HG03442 (cell line): ENCODE measurements around the gene RERE.

ENCODE experiments used
- ATAC-seq: cut with Tn5 transposase; IDR thresholded peaks from one replicate; pipeline ENCODE4 v1.9.1; 2021; ENCODE audit warnings: mild to moderate bottlenecking, moderate library complexity; ENCODE audit not compliant: unreplicated experiment

RERE gene

GRCh38 chr1:8359617-8360481 is 457.6 kb downstream of the RERE start:
- ATAC-seq, result no peak

DNA sequence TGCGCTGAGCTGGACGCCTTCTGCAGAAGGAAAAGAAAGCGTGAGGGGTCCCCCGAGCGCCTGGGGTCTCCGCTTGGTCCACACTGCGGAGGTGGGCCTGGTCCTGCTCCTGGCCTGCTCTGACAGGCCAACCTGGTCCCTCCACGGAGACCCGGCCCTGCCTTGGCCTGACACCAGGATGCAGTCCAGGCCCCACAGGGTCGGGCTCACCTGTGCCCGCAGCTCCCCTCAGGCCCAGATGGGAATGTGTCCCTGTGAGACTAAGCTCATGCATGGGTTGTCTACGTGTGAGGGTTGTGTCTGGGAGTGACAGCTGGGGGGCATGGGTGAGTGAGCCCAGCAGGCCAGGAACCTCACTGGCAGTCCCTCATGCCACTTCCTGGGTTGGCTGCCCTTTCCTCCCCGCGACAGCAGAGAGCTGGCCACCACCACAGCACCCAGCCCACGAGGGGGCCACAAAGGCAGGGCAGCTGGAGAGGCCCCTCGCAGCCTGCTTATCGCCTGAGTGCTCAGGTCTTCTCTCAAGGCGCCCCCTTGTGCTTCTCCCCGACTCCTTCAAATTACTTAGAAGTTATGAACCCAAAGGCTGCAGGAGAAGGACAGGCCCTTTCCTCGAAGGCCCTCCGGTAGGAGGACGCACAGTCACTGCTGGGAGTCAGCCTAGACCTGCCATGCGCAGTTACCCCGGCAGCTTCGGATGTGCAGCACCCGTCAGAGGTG is 458.4 kb downstream of the RERE start:
- no peak for ATAC-seq

DNA sequence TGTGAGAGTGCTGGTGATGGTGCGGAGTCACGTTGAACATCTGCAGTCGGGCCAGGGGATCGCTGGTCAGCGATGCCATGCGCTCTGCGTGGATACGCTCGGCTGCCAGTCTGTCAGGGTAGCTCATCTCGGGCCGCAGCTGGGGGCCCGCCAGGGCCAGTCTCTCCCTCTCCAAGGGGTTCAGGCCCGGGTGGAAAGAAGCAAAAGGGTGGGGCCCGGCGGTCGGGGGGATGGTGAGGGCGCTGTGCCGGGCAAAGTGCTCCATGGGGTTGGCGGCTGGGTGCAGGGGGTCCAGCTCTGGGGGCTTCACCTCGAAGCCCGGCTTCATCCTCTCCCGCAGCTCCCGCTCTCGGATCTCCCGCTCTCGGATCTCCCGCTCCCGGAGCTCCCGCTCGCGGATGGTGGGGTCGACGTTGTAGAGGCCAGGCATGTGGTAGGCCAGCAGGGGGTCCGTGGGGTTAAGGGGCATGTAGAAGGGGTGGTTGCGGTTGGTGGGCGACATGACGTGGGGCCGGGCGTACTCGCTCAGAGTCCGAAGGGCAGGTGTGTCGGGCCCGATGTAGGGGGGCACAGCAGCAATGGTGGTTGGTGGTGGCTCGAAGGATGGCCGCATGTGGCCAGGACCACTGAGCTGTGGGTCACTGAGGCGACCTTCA is 459.1 kb downstream of the RERE start:
- no peak for ATAC-seq

- ATAC-seq, result no peak
Observed at GRCh38 chr1:8357329-8358101, 459.9 kb downstream of the RERE start.

DNA sequence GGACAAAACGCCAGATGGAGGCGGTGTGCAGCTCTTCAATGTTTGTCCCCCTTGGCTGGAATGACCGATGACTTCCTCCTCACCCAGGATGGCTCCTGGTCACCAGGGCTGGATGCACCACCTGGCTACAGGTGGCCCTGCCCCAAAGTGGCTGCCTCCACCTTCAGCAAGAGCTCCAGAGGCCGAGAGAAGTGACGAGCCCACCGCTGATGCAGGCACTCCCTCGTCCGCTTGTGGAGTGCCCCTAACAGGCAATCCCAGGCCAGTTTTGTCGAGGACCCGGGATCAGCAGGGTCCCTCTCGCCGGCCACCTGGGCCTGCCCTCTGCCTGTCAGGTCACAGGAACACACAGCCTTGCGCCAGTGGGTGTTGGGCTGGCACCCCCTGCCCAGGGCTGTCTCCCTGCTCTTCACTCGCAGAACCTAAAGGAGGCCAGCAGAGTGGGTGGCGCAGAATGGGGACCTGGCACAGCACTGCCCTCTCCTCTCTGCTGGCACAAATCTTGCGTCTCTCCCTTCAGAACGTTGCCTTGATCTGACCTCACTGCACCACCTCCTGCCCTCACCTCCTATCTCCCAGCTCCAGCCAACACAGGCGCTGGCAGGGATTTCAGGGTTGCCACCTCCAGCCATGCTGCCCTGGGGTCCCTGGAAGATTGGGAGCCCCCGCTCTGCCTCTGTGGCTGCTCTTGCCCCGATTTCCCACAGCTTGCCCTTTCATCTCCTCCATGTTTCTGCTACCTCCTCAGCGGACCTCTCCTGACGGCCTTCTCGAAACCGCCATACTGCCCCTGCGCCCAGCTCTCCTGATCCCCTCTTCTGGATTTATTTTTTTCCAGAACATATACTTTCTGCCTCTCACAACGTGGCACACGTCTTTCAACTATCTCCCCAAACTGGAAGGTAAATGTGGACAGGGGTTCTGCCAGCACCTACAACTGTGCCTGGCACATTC is 460.9 kb downstream of the RERE start:
- ATAC-seq, result no peak

DNA sequence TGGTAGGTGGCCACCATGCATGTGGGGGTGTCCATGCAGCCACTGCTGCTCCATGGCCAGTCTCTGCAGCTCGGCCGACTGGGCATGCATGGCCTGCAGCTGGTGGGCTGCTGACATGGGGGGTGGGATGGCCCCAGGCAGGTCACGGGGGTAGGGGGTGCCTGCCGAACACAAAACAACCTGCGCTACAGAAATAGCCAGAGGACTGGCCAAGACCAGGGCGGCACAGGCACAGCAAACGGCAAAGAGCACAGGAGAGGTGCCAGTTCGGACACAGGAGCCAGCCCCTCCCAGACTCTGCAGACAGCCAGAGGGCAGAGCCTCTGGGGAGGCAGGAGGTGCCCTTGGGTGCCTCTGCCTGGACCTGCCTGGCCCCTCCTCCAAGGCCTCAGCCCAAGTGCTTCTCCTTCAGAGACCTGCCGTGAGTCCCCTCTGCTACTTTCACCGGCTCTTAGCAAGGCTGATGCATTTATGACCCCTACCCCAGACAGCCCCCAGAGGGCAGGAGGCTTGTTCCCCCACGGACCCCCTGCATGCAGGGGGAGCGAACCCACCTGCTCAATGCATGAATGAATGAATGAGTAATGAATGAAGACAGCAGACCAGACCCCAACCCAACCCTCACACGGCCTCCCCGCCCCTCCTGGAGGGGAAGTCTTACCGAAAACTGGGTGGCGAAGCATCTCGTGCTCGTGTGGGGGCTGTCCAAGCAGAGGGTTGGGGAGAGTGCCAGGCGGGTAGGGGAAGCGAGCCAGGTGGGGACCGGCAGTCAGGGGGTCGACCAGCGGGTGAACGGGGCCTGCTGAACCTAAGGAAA is 461.8 kb downstream of the RERE start:
- ATAC-seq, result no peak

DNA sequence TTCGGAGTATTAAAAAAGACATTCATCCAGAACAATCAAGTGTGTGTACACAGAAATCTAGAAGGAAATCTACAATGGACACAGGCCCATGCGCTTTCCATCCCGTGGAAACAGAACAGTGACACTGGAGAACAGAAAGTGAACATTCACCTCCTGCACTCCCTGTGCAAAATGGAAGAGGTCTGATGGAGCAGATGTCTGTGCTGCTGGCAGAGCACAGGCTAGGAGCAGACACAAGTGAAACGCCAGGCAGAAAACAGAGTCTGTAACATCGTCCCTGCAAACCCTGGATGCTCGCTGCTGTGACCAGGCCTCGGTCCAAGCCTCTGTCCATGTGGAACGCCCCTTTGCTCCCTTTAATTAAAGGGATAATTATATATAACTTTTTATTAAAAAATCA is 463.4 kb downstream of the RERE start:
- no peak for ATAC-seq

DNA sequence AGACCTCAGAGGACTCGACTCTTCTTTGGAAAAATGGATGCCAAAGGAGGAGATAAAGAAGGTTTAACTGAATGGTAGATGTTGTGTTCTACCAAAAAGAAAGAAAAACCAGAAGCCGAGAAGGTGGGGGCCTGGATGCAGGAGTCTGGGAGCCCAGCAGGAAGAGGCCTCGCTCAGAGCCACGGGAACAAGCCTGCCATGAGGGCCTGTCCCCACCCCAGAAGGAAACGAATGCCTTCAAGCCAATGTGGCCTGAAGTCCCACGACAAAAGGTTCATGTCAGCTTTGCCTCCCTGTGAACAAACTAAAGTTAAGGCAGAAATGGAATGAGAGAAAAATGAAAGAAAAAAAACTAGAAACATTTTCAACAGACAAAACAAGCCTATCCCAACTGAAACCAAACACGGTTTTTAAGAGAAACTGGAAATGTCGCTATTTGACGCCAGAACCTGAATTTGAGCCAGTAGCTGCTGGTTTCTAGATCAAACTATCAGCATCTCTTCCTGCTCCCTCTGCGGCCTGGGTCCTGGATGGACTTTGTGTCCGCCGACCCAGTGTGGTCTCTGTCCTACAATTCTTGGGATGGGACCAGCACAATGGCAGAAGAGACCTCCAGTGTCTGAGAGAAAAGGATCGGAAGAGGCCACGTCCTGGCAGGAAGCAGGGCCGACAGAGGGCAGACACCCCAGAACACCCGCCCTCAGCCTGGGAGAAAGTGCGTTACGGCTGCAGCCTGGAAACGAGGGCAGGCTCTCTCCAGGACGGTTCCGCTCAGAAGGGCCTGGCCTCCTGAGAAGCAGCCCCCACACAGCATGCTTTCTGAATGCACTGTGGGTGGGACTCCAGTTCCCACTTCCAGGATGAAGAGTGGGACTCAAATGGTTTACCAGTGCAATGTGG is 464.3 kb downstream of the RERE start:
- ATAC-seq, result no peak

- no peak for ATAC-seq
Observed at GRCh38 chr1:8352471-8352845, 465.0 kb downstream of the RERE start.

DNA sequence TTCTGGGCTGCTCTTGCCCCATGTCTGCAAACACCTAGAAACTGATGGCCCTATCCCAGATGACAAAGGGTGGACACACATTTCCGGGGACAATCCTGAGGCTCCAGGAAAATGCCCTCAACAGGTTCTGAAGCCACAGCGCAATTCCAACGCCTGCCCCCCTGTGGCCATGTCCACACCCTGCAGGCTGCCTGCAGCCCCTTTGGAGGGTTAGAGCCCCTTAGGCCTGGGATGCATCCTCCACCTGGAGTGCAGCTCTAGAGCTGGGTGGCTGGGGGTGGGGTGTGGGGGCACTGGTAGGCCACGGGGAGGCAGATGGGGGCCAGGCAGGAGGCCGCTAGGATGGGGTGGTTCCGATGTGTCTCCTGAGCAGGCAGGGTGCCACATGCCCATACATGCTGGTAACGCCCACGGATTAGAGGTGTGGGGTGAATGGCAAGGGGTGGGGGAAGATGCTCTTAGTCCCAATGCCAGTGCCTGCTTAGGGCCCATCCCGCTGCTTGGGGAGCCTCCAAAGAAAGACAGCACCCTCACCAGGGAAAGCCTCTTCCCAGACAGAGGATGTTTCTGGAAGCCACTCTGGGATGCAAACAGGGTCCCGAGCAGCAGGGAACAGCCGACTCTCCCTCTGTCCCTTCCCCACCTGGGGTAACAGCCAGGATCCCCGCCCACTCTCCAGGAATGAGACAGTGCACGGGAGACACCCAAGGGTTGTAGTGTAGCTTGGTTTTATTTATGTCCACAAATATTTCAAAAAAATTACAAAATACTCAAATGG is 465.6 kb downstream of the RERE start:
- no peak for ATAC-seq

GRCh38 chr1:8350914-8351684 is 466.3 kb downstream of the RERE start:
- no peak for ATAC-seq

DNA sequence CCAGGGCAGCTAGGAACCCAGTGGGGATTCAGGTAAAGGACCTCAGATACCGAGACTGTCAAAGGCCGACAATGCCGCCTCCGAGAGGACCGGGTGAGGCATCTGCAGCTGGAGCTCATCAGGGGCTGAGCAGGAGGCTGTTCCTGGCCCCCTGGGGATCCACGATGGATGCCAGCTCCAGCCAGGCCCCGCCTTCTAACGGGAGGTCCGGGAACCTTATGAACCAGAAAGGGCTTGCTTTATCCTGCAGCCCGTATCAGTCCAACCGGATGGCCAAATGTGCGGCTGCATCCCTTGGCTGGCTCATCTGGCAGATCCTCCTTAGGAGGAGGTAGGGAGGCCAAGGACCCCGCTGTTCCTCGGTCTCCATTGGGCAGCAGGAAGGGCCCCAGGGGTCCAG is 467.5 kb downstream of the RERE start:
- no peak for ATAC-seq

GRCh38 chr1:8349473-8349865 is 468.0 kb downstream of the RERE start:
- no peak for ATAC-seq

GRCh38 chr1:8348777-8349472 is 468.5 kb downstream of the RERE start:
- ATAC-seq, result no peak

GRCh38 chr1:8348047-8348776 is 469.2 kb downstream of the RERE start:
- ATAC-seq, result no peak
